DMS153 treated with DMSO at 0.1 percent for 48 hours (cell line): ENCODE results near the gene CMBL.
"Not testable (repeated sequence)": the region's sequence is repeated elsewhere in the genome, so short reads cannot be mapped to it uniquely, and the experiment has no call there.

ENCODE experiments used
- DNase-seq: peaks from one replicate; lab custom pipeline; 2025; ENCODE audit not compliant: unreplicated experiment; lab: John Stamatoyannopoulos, UW

Gene CMBL

DNA sequence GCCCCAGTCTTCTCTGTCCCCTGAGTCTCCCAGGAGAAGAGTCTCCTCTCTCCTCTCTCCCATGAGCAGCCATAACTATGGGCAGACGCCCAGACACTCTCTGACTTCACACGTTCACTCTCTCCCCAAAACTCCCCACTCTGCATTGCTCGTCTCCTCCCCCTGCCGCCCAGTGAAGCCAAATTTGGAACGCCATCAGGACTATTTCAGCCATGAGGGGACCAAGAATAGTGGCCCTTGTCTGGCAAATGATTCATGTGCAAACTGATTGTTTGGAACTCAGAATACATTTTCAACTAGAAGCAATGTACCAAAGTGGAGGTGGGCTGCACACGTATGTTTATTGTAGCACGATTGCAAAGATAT lies 20.9 kb downstream of the CMBL start:
- DNase-seq, result no peak

DNA sequence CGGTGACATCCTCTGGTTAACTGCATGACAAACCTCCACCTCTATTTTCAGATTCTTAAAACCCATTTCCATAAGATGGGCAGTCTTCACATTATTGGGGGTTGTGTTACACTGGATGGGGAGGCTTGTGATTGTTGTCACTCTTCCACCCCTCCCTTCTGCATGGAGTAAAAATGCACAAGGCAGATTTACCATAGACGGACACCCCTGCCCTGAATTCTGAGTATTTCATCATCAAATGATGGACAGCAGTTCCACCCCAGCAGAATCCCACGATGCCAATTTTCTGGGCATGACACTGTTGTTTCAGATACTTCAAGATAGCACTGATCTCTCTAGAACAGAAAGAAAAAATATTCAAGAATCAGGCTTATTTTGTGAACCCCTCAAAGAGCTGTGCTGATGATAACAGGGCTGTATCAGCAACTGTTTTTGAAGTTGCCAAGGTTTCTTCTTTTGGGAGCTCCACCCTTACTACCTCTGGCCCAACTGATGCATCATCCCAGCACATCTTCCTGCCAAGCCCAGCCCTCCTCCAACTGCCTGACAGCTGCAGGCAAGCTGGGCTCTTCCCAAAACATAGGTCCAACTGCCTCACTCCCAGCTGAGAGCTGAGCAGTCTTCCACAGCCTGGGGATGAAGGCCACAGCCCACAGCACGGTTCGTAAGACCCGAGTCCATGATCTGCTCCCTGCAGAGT lies 21.4 kb downstream of the CMBL start:
- DNase-seq, result no peak

- DNase-seq, result not testable (repeated sequence)
These were observed 22.3 kb downstream of the CMBL start for GRCh38 chr5:10285362-10285761.

GRCh38 chr5:10283927-10284635 lies 23.6 kb downstream of the CMBL start:
- DNase-seq, result peak; percentile 99

- no peak for DNase-seq
These were observed 27.6 kb downstream of the CMBL start for GRCh38 chr5:10279925-10280720.

DNA sequence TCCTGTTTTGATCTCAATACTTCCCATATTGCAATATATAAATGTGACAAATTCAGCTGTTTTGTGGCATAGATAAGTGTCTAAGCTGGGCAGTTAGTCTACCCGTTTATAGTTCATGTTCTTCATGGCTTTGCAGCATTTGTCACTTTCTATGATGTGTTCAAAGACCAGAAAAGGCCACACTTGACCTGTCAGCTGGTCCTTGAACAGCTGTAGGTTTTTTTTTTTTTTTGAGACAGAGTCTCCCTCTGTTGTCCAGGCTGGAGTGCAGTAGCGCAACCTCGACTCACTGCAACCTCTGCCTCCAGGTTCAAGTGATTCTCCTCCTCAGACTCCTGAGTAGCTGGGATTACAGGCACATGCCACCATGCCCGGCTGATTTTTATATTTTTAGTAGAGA lies 28.4 kb downstream of the CMBL start:
- no peak for DNase-seq

DNA sequence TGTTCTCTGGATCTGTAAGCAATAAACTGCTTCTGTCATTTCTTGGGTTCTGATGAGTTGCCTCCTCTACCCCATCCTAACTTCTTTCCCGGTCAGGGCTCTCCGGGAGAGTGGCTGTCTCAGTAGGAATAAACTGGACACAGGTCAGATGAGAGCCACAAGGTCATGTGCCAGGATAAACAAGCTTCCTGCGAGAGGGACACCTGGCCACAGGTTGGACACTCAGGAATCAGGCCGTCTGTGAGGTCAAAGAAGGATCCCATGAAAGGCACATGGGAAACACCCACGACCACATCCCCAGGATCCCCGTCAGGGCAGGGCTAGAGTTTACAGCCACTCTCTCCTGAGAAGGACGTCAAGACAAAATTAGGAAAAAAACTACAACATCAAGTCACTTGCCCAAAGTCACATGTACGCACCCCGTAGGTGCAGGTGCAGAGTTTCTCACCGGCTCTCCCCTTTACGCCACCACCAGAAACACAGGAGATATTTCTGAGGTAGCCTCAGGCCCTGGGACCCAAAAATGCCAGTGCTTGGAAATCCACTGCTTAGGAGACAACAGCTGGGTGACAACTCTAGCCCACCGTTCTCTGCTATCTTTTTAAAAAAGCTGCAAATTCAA lies 28.9 kb downstream of the CMBL start:
- no peak for DNase-seq

DNA sequence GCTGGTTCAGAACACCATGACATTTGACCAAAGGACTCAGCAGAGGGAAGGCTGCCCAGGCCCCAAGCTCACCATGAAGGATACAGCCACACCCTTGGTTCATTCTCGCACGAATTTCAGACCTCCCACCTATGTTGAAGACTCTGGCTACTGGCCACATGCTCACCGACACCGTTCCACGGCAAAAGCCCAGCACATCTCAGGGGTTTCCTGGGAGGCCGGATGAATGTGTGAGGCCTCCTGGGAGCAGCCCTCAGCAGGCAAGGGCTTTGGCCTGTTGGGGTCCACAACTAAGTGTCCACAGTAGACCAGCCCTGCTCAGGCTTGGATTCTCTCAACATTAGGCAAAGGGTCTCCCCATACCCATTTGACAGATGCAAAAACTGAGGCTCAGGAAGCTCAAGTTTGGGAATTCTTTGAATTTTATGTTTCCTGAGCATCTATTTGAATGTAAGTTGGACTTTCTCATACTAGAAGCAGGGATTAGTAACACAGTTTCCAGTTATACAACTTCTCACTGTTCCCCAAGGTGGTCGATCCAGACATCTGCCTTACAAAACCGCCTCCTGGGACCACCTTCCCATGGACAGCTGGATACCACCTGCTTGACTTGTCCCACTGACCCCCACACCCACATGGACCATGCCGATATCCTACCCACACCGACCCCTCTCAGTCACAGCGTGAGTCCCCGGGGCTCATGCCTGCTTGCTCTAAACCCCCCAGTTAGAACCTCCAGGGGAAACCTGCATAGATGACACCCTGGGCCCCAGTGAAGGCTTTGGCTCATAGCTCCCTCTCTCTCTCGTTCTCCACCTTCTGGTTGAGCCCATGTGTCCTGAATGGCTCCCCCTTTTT lies 29.7 kb downstream of the CMBL start:
- DNase-seq, result no peak

GRCh38 chr5:10276691-10277090 lies 31.0 kb downstream of the CMBL start:
- no peak for DNase-seq

DNA sequence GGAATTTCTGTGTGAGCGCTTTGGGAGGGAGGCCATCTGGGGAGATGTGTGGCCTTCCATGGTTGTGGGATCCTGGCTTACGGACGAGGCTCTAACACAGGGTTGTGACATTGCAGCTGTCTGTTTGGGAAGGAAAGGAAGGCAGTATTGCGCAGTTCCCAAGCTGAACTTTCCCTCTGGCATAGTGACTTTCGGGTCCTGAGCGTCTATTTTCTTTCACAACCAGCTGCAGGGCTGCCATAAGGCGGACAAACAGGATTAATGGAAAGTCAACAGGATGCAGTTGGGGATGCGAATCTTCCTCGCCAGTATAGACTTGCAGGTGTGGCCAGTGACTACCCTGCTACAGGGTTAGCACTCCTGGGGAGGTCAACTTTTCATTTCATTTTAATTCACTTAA lies 31.7 kb downstream of the CMBL start:
- no peak for DNase-seq

DNA sequence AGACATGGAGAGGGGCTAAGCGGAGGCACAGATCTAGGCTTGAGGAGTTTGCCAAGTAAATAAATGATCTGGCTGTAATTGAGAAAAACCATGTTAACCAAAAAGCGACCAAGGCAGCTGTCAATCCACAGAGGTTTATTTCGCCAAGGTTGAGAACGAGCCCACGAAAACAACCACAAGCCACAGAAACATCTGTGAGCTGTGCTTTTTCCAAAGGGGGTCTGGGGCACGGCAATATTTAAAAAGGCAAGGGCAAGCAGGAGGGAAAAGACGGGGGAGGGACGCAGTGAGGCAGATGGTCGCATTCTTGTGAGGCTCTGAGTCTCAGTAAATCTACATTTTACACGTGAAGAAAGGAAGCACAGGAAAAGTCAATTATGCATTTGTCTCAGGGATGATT lies 32.2 kb downstream of the CMBL start:
- DNase-seq, result no peak

GRCh38 chr5:10272875-10273209 lies 34.9 kb downstream of the CMBL start:
- not testable (repeated sequence) for DNase-seq

DNA sequence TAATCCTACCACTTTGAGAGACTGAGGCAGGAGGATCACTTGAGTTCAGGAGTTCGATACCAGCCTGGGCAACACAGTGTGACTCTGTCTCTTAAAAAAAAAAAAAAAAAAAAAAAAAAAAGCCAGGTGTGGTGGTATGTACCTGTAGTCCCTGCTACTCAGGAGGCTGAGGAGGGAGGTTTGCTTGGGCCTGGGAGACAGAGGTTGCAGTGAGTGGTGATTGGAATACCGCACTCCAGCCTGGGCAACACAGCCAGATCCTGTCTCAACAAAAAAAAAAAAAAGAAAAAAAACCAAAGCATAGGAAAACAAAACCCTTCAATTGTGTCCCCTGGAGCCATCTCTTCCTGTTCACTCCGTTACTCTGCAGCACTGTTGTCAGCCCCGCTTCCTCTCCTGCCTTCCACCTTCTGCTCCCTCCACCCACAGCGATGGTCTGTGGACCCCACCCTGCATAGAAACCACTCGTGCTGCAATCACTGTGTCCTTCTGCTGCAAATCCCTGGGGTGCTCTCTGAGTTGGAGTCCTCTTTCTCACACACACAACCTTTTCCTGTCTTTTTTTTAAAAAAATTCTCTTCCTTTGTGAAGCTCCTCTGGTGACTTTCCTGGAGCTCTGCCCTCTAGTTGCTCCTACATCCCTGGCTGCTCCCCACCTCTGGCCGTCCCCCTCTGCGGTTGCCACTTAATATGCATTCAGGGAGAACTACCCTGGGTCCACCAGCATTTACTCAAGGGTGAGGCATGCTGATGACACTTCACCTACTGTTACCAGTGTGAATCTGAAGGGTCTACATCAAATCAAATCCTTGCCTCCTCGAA lies 35.4 kb downstream of the CMBL start:
- no peak for DNase-seq

GRCh38 chr5:10268100-10268499 lies 39.6 kb downstream of the CMBL start:
- no peak for DNase-seq

DNA sequence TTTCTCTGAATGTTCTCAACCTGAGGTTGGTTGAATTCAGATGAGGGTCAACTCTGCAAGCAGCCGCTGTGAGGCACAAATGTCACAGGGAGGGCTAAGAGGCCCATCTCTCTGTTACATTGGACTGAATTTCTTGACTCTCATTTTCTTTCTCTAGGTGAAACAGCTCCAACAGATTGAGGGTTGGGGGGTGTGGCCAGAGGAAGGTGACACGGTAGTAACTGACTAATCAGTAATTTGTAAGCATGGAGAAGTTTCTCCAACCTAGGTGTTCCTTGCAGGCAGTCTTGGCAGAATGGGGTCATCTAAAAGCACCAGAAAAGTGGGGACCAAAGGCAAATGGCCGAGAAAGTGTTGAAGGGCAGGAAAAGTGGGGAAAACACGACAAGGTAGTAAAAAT lies 40.9 kb downstream of the CMBL start:
- DNase-seq, result no peak

DNA sequence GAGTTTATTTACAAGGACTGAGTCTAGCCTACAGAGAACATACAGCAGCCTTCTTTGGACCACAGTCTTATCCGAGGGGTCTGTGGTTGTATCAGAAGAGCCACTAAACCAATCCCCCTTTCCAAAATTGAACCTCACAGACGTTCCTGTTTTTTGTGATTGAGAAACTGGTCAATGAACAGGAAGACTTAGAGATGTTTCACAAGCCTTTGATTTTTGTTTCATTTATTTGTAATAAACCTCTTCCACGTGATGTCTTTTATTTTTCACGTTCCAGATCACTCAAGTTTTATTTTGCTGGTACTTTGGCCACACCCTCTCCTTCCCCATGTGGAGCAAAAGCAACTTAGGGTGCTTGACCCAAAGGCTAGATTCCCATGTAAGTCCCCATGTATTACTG lies 41.6 kb downstream of the CMBL start:
- DNase-seq, result no peak

DNA sequence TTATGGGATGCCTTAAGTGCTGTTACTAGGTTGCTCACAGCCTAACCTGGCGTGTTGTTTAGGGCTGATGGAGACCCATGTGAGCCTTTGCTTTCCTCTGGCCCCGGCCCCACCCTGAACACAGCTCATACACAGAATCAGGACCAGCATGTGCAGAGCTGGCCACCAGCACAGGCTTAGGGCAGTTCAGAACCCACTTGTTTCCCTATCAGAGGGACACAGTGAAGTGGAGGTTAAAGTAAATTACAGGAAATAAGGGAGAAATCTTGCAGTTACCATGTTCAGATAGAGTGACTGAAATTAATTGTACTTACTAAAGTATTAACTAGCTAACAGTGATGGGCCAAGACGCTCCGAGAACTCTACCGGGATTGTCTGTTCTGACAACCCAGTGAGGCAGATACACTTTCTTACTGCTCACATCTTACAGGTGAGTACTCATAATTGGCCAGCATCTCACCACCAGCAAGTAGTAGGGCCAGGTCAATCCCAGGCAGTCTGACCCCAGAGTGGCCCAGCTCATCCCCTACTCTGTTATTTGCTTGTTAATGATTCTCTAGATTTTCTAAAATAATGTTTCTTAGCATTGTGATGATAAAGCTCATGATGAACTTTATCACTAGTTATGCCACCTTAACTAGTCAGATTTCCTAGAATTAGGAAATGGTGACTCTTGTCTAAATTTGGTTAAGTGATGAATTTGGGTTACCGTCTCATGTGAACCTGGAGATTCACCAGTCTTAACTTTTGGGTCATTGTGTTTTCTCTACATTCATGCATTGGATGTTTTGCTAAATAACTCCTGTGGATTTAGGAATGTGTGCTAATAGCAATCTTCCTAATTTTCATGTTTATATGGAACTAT lies 42.2 kb downstream of the CMBL start:
- no peak for DNase-seq

GRCh38 chr5:10264604-10265003 lies 43.1 kb downstream of the CMBL start:
- no peak for DNase-seq

DNA sequence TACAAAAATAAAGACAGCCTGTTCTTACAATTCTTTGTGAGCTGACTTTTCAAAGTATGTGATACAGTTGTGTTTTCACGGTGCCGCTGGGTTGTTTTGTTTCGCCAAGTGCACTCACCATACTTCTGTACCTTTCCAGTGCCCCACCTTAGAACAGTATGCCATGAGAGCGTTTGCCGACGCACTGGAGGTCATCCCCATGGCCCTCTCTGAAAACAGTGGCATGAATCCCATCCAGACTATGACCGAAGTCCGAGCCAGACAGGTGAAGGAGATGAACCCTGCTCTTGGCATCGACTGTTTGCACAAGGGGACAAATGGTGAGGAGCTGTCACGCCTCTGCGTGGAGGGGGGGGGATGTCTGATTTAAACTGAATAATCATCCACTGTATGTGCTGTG lies 44.7 kb downstream of the CMBL start:
- DNase-seq, result no peak
